Stimulated activated CD4-positive, alpha-beta T cell treated with anti-CD3 and anti-CD28 coated beads, Interleukin-1b, Interleukin-23, amount 100 ng/mL, for 24 hours (primary cell): ENCODE results near the gene C10orf62.
"Not testable (repeated sequence)": the region's sequence is repeated elsewhere in the genome, so short reads cannot be mapped to it uniquely, and the experiment has no call there.

Experiments
- DNase-seq, 4 experiments: peaks; one replicate each; pipeline ENCODE4 v3.0.0-alpha.2; 2020; ENCODE audit warnings: low read depth in 4 of 4, low spot score in 1 of 4

The C10orf62 gene

GRCh38 chr10:97564776-97565175, 24.7 kb upstream of the C10orf62 start:
- DNase-seq = no peak

- DNase-seq = no peak
Observed at GRCh38 chr10:97566336-97566996, 23.1 kb upstream of the C10orf62 start.

GRCh38 chr10:97567891-97568290, 21.6 kb upstream of the C10orf62 start:
- no peak for DNase-seq

- DNase-seq = no peak
Observed at GRCh38 chr10:97570146-97570788, 19.3 kb upstream of the C10orf62 start.

- no peak for DNase-seq
Observed at GRCh38 chr10:97570789-97571471, 18.6 kb upstream of the C10orf62 start.

- no peak for DNase-seq
Observed at GRCh38 chr10:97571622-97572021, 17.9 kb upstream of the C10orf62 start.

GRCh38 chr10:97572214-97572989, 17.1 kb upstream of the C10orf62 start, which contains the start of gene ANKRD2:
TSS of gene ANKRD2 (plus strand) at chr10:97572779. CDS start at chr10:97572789, 10 bp downstream.
- DNase-seq = peak in 3 of 4 experiments; percentile 21 to 50 (median 30)

- no peak for DNase-seq
Observed at GRCh38 chr10:97573021-97573420, 16.5 kb upstream of the C10orf62 start.

GRCh38 chr10:97573672-97574071, 15.8 kb upstream of the C10orf62 start:
- DNase-seq = no peak

- DNase-seq = no peak
Observed at GRCh38 chr10:97574374-97575126, 15.0 kb upstream of the C10orf62 start.

GRCh38 chr10:97575127-97575668, 14.3 kb upstream of the C10orf62 start:
- no peak for DNase-seq

- DNase-seq = not testable (repeated sequence)
Observed at GRCh38 chr10:97576487-97576886, 13.0 kb upstream of the C10orf62 start.

GRCh38 chr10:97577701-97578100, 11.8 kb upstream of the C10orf62 start:
- DNase-seq = no peak

GRCh38 chr10:97578171-97578844, 11.2 kb upstream of the C10orf62 start:
- no peak for DNase-seq

GRCh38 chr10:97580421-97581367, 8.8 kb upstream of the C10orf62 start:
- DNase-seq = no peak

GRCh38 chr10:97582169-97582568, 7.4 kb upstream of the C10orf62 start:
- DNase-seq = no peak

GRCh38 chr10:97583476-97583875, 6.0 kb upstream of the C10orf62 start:
- DNase-seq = no peak

GRCh38 chr10:97584060-97584797, 5.3 kb upstream of the C10orf62 start, which contains the start of gene HOGA1:
TSS of gene HOGA1 (plus strand) at chr10:97584389. CDS start at chr10:97584704, 315 bp downstream.
- DNase-seq = no peak
